Body of pancreas (tissue), 4 donors: ENCODE data around the gene RSPH4A.

ENCODE experiments used
- CTCF ChIP-seq, 7 experiments: fragments of 450-650 bp in 4 of 7; fragments of 200-600 bp in 3 of 7; sonication (generic) in 3 of 7; IDR thresholded peaks; one replicate each; pipeline ENCODE4 v1.5.1; 2016 to 2019; ENCODE audit warnings: antibody characterized with exemption in 7 of 7
- POLR2A ChIP-seq, 3 donors: fragments of 450-650 bp; IDR thresholded peaks; one replicate each; pipeline ENCODE4 v1.6.1; 2016; ENCODE audit warnings: antibody characterized with exemption in 3 of 3, mild to moderate bottlenecking in 2 of 3

GRCh38 chr6:116665464-116665863 is 49.2 kb downstream of the RSPH4A start:
- TF ChIP-seq CTCF (IDR thresholded peaks at IDR 0.05) (no peak), POLR2A (IDR thresholded peaks at IDR 0.05) (no peak)
